K562 (cell line): ENCODE measurements around the gene DIP2B. TPM values are rescaled to one million over a fixed set of nuclear protein-coding genes. Genes with fewer than 3 reads are reported as not detected.

Source experiments
- ATAC-seq: fragments of 200-7000 bp; cut with Tn5 transposase; 3 replicates; pipeline ENCODE4 v1.9.1; 2020; ENCODE audit warnings: moderate library complexity
- BruUV-seq: library from RNA; stranded (reverse); fragments of 400-500 nt; replicated peaks from 2 replicates; lab custom pipeline; 2021; lab: Mats Ljungman, UMichigan
- CTCF ChIA-PET: fragments of 300-600 bp; formaldehyde crosslinking; extraction: SDS; loops from one replicate; lab custom pipeline; 2021; ENCODE audit warnings: low intra/inter-chr PET ratio; lab: Yijun Ruan, JAX
- POLR2A ChIA-PET: fragments of 300-600, 350-650 bp; sonication (Branson Sonifier 250); formaldehyde crosslinking; extraction: SDS; loops from one replicate; lab custom pipeline; 2021; ENCODE audit warnings: antibody characterized with exemption, inconsistent platforms; lab: Yijun Ruan, JAX
- DNase-seq, 4 experiments: peaks; one replicate each; pipeline versions ENCODE4 v3.0.0 to v3.0.0-alpha.2; 2011 to 2018; ENCODE audit warnings: low spot score in 3 of 4, mixed read lengths in 3 of 4; ENCODE audit errors: extremely low read depth in 1 of 4
- FAIRE-seq: peaks from 2 replicates; lab custom pipeline; 2011; peaks lifted over from hg19 to GRCh38; lab: Jason Lieb, UNC
- H2AFZ ChIP-seq: 2 replicates; pipeline ENCODE4 v1.6.0; 2011; ENCODE audit warnings: low read depth, low read length, control low read depth, inconsistent platforms
- H3K27ac ChIP-seq: fragments of 200-600 bp; 3 replicates; pipeline ENCODE4 v1.8.0; 2011; ENCODE audit warnings: low read depth, mild to moderate bottlenecking, control low read depth, inconsistent platforms, low read length, moderate library complexity, mixed read lengths; ENCODE audit errors: extremely low read depth
- H3K27me3 ChIP-seq, 2 experiments: fragments of 300-600 bp in 1 of 2; 2 replicates in 1 of 2; 3 replicates in 1 of 2; pipeline versions ENCODE4 v1.6.0 to v1.8.0; 2011; ENCODE audit warnings: inconsistent platforms in 2 of 2, low read length in 2 of 2, mild to moderate bottlenecking in 1 of 2, mixed read lengths in 1 of 2, moderate library complexity in 1 of 2; ENCODE audit not compliant: control insufficient read depth in 2 of 2, insufficient read depth in 2 of 2
- H3K36me3 ChIP-seq: fragments of 300-600 bp; 3 replicates; pipeline ENCODE4 v1.8.0; 2011; ENCODE audit warnings: mild to moderate bottlenecking, low read length, inconsistent platforms; ENCODE audit not compliant: control insufficient read depth, insufficient read depth
- H3K4me1 ChIP-seq, 2 experiments: fragments of 200-600 bp in 1 of 2; replicated peaks in 1 of 2; 2 replicates in 1 of 2; 3 replicates in 1 of 2; pipeline versions ENCODE4 v1.5.1 to v1.8.0; 2011; ENCODE audit warnings: inconsistent platforms in 2 of 2, low read length in 2 of 2, mild to moderate bottlenecking in 1 of 2, mixed read lengths in 1 of 2, moderate library complexity in 1 of 2; ENCODE audit not compliant: control insufficient read depth in 2 of 2, insufficient read depth in 2 of 2
- H3K4me2 ChIP-seq: 2 replicates; pipeline ENCODE4 v1.6.1; 2011; ENCODE audit warnings: low read length, control low read depth, inconsistent platforms, mixed read lengths; ENCODE audit not compliant: insufficient read depth
- H3K4me3 ChIP-seq: fragments of 200-600 bp; sonication (generic), shearing (Covaris generic); 2 replicates; pipeline ENCODE4 v1.5.1; 2016; ENCODE audit warnings: control low read depth, inconsistent platforms
- H3K79me2 ChIP-seq: fragments of 200-600 bp; 3 replicates; pipeline ENCODE4 v1.8.0; 2011; ENCODE audit warnings: low read length, inconsistent platforms; ENCODE audit not compliant: control insufficient read depth, insufficient read depth
- H3K9ac ChIP-seq, 2 experiments: 2 replicates each; pipeline versions ENCODE4 v1.6.0 to v1.6.1; 2011; ENCODE audit warnings: low read depth in 2 of 2, low read length in 2 of 2, control low read depth in 1 of 2, inconsistent platforms in 1 of 2, mild to moderate bottlenecking in 1 of 2, mixed read lengths in 1 of 2; ENCODE audit not compliant: insufficient read depth in 1 of 2
- H3K9me1 ChIP-seq: one replicate; pipeline ENCODE4 v1.6.0; 2011; ENCODE audit warnings: inconsistent platforms, mild to moderate bottlenecking, low read length, moderate library complexity; ENCODE audit not compliant: control insufficient read depth, insufficient read depth
- H3K9me3 ChIP-seq: replicated peaks from 2 replicates; pipeline ENCODE4 v1.5.1; 2011; ENCODE audit warnings: low read depth, low read length, inconsistent platforms; ENCODE audit not compliant: control insufficient read depth, insufficient read depth
- H4K20me1 ChIP-seq: replicated peaks from 2 replicates; pipeline ENCODE4 v1.6.1; 2011; ENCODE audit warnings: low read length, inconsistent platforms, mixed read lengths; ENCODE audit not compliant: control insufficient read depth, insufficient read depth
- CEBPG ChIP-seq, 3 experiments: fragments of 200-800 bp in 1 of 3; sonication (Bioruptor generic) in 1 of 3; sonication (generic) in 1 of 3; formaldehyde crosslinking in 1 of 3; IDR thresholded peaks in 2 of 3; conservative IDR thresholded peaks in 1 of 3; 2 replicates each; pipeline versions ENCODE4 v1.6.1 to v1.8.0; 2016 to 2022; ENCODE audit warnings: missing compliant biosample characterization in 2 of 3, missing genetic modification characterization in 2 of 3, mild to moderate bottlenecking in 1 of 3, missing genetic modification reagents in 1 of 3
- NUFIP1 ChIP-seq: fragments of 450-650 bp; IDR thresholded peaks from 2 replicates; pipeline ENCODE4 v1.6.1; 2018; ENCODE audit not compliant: partially characterized antibody
- OTX1 ChIP-seq: fragments of 450-650 bp; formaldehyde crosslinking; IDR thresholded peaks from 2 replicates; pipeline ENCODE4 v1.4.0; 2022; ENCODE audit warnings: mild to moderate bottlenecking
- SOX6 ChIP-seq: fragments of 450-650 bp; IDR thresholded peaks from 2 replicates; pipeline ENCODE4 v1.6.1; 2014; ENCODE audit warnings: mild to moderate bottlenecking
- ZNF282 ChIP-seq: sonication (generic); formaldehyde crosslinking; IDR thresholded peaks from 2 replicates; pipeline ENCODE4 v1.8.1; 2023; ENCODE audit warnings: missing genetic modification reagents
- ZNF316 ChIP-seq: fragments of 450-650 bp; IDR thresholded peaks from 2 replicates; pipeline ENCODE4 v1.6.1; 2016
- WGBS: fragments of 100-300 bp; shearing (Covaris generic); methylation state at CpG from one replicate; pipeline ENCODE4 v1.1.6; 2016; ENCODE audit warnings: low coverage, mixed read lengths; ENCODE audit not compliant: insufficient coverage; ENCODE audit errors: missing lambda C conversion rate; 5-methylcytosine and 5-hydroxymethylcytosine counted together
- in situ Hi-C: fragments of 300-500 bp; cut with MboI; formaldehyde crosslinking; loops from 4 replicates; pipeline ENCODE4 v1.15.0; 2018; ENCODE audit warnings: inconsistent platforms, mixed read lengths
- intact Hi-C: fragments of 100-400 bp; cut with micrococcal nuclease; formaldehyde crosslinking; loops from 2 replicates; pipeline ENCODE4 v1.14.2; 2022
- polyA plus RNA-seq, 8 experiments: library from polyadenylated mRNA; depleted of rRNA in 4 of 8; stranded (reverse) in 5 of 8; unstranded in 3 of 8; fragments of >200 nt; fragmentation: Nextera tagmentation in 2 of 8; fragmentation: Illumina TruSeq in 1 of 8; extraction: Ambion mirVana in 2 of 8; extraction: Trizol in 1 of 8; gene quantifications; 2 replicates each; pipeline versions ENCODE4 v1.2.1 to v1.2.3, GENCODE V29; 2011 to 2014; ENCODE audit warnings: inconsistent platforms in 1 of 8, missing spikeins in 1 of 8
- total RNA-seq, 7 experiments: library from RNA; depleted of rRNA in 6 of 7; stranded (reverse); fragments of >200 nt in 6 of 7; fragmentation: Illumina TruSeq in 2 of 7; extraction: Trizol in 2 of 7; gene quantifications; 2 replicates each; pipeline versions ENCODE4 v1.2.1 to v1.2.3, GENCODE V29; 2011 to 2021; ENCODE audit warnings: low replicate concordance in 1 of 7
- TF ChIP-seq, protein P1 (sequence below): fragments of 450-650 bp; formaldehyde crosslinking; conservative IDR thresholded peaks from 2 replicates; pipeline ENCODE4 v1.4.0; 2022; ENCODE audit warnings: mild to moderate bottlenecking, missing genetic modification characterization

Gene DIP2B
- total and polyA plus RNA-seq, 9 of the 15 experiments (the other 6 are each of a cell fraction or from before 2014, with no cell fraction given): 4.6 to 26.1 (median 18.8) TPM

DNA sequence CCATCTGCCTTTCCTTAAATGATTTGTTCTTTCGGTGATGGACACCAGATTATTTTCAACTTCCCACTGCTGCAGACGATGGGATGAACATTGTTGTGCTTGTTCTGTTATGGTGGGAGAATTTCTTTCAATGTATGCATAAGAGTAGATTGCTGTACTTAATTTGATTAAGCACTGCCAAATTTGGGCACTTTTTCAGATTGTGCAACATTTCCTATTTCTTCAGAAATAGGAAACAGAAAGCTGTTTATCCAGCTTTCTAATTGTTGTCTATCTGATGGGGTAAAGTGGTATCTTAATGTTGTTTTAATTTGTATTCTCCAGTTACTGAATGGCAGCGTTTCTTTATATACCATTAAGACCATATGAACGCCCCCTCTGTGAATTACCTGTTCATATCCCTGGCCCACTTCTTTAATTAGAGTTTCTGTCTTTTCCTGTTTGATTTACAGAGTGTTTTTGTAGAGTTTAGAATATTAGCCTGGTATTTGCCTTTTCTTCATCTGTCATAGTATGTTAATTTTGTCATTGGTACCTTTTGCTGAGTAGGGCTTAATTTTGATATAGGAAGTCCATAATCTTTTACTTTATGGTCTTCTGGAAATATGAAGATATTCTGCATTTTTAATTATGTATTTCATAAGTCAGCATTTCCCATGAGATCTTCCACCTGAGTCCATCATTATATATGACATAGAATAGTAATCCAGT is 59.6 kb downstream of the DIP2B start (continued):
- TF ChIP-seq, protein P1, sequence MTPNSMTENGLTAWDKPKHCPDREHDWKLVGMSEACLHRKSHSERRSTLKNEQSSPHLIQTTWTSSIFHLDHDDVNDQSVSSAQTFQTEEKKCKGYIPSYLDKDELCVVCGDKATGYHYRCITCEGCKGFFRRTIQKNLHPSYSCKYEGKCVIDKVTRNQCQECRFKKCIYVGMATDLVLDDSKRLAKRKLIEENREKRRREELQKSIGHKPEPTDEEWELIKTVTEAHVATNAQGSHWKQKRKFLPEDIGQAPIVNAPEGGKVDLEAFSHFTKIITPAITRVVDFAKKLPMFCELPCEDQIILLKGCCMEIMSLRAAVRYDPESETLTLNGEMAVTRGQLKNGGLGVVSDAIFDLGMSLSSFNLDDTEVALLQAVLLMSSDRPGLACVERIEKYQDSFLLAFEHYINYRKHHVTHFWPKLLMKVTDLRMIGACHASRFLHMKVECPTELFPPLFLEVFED (CRISPR knock-in tag): no peak
- TF ChIP-seq SOX6: 0 out of 2 replicates have a peak, but pooled peaks have one; percentile 8
- no peak for TF ChIP-seq OTX1 (CRISPR knock-in tag)
- peak; percentile 47; the same call in 1 of the 2 replicates for TF ChIP-seq CEBPG (CRISPR knock-in tag; IDR thresholded peaks at IDR 0.05)
- TF ChIP-seq CEBPG (tag; conservative IDR thresholded peaks at IDR 0.05 in 1 of 2, IDR thresholded peaks at IDR 0.05 in 1 of 2): peak; percentile 80 to 90
- TF ChIP-seq NUFIP1: no peak

DNA sequence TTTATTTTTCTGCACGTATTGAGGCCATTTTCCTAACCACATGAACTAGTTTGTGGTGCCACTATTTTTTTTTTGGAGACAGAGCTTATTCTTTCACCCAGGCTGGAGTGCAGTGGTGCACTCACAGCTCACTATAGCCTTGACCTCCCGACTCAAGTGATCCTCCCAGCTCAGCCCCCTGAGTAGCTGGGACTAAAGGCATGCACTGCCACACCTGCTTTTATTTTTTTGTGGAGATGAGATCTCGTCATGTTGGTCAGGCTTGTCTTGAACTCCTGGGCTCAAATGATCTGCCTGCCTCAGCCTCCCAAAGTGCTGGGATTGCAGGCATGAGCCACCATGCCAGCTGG is 60.1 kb downstream of the DIP2B start:
- FAIRE-seq (no peak), DNase-seq (no peak), ATAC-seq (no peak)
- Histone ChIP-seq H3K4me3 (no peak overlapping the region), H3K4me2 (no peak overlapping the region), H3K79me2 (peaks cover 73% of the 10 kb centered on the region), H2AFZ (no peak overlapping the region), H3K9me1 (no peaks in the 10 kb centered on the region), H3K27me3 (no peaks in the 10 kb centered on the region), H3K4me1 (peaks cover 16 to 27% of the 10 kb centered on the region in 2 experiments), H3K27ac (no peak overlapping the region), H3K9me3 (no peaks in the 10 kb centered on the region), H3K36me3 (no peaks in the 10 kb centered on the region), H4K20me1 (0 out of 2 replicates have a peak, but pooled peaks cover 3% of the 10 kb centered on the region), H3K9ac (no peak overlapping the region; a peak in 1 of 4 replicates)
- WGBS: 43% methylated on average over 3 of the region's 3 CpGs
- intact Hi-C loops (no loop called here), in situ Hi-C loops (no loop called here)
- ChIA-PET CTCF (no interaction called here), POLR2A (interaction anchor here (2.4 kb wide), 1 partner anchor 8 kb away, joined by 7 read pairs; no protein-coding TSS in a partner anchor)
- no TSS peak for BruUV-seq
- 0 out of 2 replicates have a peak, but pooled peaks have one; percentile 15 for TF ChIP-seq ZNF316
- no peak for TF ChIP-seq ZNF282 (CRISPR knock-in tag)
